RWPE2 (cell line): ENCODE measurements around the gene LONP2.
"Not testable (repeated sequence)": the region's sequence is repeated elsewhere in the genome, so short reads cannot be mapped to it uniquely, and the experiment has no call there.

ENCODE experiments used
- ATAC-seq: fragments of 200-7000 bp; cut with Tn5 transposase; 3 replicates; pipeline ENCODE4 v1.9.1; 2021; ENCODE audit warnings: low read depth
- DNase-seq: peaks from one replicate; pipeline ENCODE4 v3.0.0-alpha.2; 2020; ENCODE audit warnings: low spot score
- H3K27ac ChIP-seq: fragments of 450-650 bp; 2 replicates; pipeline ENCODE4 v1.5.1; 2017; ENCODE audit warnings: mild to moderate bottlenecking; ENCODE audit not compliant: poor library complexity, severe bottlenecking
- H3K27me3 ChIP-seq: fragments of 250-450 bp; sonication (Bioruptor Pico); 2 replicates; pipeline ENCODE4 v1.5.1; 2021; ENCODE audit warnings: mild to moderate bottlenecking, moderate library complexity; ENCODE audit not compliant: insufficient read depth, poor library complexity, severe bottlenecking
- H3K36me3 ChIP-seq: fragments of 250-450 bp; sonication (Bioruptor Pico); 2 replicates; pipeline ENCODE4 v1.5.1; 2020; ENCODE audit warnings: low read depth, mild to moderate bottlenecking, moderate library complexity
- H3K4me1 ChIP-seq: fragments of 250-450 bp; sonication (Bioruptor Pico); 2 replicates; pipeline ENCODE4 v1.5.1; 2021; ENCODE audit warnings: mild to moderate bottlenecking, moderate library complexity; ENCODE audit not compliant: insufficient read depth, poor library complexity, severe bottlenecking
- H3K4me3 ChIP-seq: fragments of 250-450 bp; sonication (Bioruptor Pico); 2 replicates; pipeline ENCODE4 v1.5.1; 2021; ENCODE audit warnings: mild to moderate bottlenecking, moderate library complexity; ENCODE audit not compliant: severe bottlenecking
- H3K9me3 ChIP-seq: fragments of 250-450 bp; sonication (Bioruptor Pico); 2 replicates; pipeline ENCODE4 v1.5.1; 2021; ENCODE audit warnings: mild to moderate bottlenecking, moderate library complexity; ENCODE audit not compliant: severe bottlenecking
- TF ChIP-seq, protein P1 (sequence below): fragments of 450-650 bp; IDR thresholded peaks from one replicate; pipeline ENCODE4 v1.5.1; 2017; ENCODE audit warnings: mild to moderate bottlenecking, moderate library complexity; ENCODE audit not compliant: poor library complexity, severe bottlenecking

The LONP2 gene

DNA sequence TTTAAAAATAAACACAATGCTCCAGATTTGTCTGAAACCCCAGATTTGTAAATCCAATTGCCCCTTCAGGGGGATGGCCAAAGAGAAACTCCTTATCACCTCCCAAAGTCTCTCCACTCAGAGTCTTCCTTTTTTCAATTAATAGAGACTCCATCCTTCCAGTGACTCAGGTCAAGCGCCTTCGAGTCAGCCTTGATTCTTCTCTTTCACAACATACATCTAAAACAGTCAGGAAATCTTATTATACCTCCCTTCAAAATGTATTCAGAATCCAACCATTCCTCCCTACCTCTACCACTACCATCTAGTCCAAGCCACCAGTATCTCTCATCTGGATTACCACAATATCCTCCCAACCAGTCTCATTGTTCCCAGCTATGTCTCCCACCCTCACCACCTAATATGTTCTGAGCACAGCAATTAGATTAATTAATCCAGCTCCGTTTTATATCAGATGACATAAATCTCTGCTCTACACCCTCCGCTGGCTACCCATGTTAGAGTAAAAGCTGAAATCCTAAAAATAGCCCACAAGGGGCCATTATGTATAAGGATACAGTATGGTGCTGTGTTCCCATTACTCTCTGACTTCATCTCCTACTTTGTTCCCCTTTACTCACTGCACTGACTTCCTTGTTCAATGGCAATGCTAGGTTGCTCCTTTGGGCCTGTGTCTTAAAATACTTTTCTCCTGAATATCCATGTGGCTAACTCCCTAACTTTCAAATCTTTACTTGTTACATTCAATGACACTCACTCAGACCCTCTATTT lies 129.3 kb downstream of the LONP2 start:
- TF ChIP-seq, protein P1, sequence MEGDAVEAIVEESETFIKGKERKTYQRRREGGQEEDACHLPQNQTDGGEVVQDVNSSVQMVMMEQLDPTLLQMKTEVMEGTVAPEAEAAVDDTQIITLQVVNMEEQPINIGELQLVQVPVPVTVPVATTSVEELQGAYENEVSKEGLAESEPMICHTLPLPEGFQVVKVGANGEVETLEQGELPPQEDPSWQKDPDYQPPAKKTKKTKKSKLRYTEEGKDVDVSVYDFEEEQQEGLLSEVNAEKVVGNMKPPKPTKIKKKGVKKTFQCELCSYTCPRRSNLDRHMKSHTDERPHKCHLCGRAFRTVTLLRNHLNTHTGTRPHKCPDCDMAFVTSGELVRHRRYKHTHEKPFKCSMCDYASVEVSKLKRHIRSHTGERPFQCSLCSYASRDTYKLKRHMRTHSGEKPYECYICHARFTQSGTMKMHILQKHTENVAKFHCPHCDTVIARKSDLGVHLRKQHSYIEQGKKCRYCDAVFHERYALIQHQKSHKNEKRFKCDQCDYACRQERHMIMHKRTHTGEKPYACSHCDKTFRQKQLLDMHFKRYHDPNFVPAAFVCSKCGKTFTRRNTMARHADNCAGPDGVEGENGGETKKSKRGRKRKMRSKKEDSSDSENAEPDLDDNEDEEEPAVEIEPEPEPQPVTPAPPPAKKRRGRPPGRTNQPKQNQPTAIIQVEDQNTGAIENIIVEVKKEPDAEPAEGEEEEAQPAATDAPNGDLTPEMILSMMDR: no peak
- DNase-seq (no peak), ATAC-seq (peak; percentile 40; the same call in 1 of the 3 replicates)
- no peaks in the 10 kb centered on the region for H3K9me3 ChIP-seq
- no peaks in the 10 kb centered on the region for H3K27me3 ChIP-seq
- H3K4me1 ChIP-seq: peaks cover 38% of the 10 kb centered on the region
- H3K36me3 ChIP-seq: no peaks in the 10 kb centered on the region
- no peak overlapping the region for H3K27ac ChIP-seq
- no peak overlapping the region for H3K4me3 ChIP-seq

DNA sequence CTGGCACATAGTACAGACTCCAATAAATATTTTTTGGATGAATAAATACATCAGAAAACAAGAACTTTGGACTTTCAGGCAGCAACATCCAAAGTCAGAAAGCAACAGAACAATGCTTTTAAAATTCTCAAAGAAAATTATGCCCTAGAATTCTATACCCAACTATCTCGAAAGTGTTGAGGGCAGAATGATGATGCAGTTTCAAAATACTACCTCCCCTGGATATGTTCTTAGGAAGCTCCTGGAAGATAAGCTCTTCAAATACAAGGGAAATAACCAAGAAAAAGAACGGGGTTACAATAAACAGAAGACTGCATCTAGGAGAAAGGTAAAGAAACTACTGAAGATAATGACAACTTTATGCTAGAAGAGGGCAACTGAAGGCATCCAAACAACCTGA lies 130.2 kb downstream of the LONP2 start:
- H3K4me3 ChIP-seq: no peak overlapping the region
- DNase-seq (no peak), ATAC-seq (no peak)
- no peaks in the 10 kb centered on the region for H3K27me3 ChIP-seq
- H3K4me1 ChIP-seq: peaks cover 38% of the 10 kb centered on the region
- no peaks in the 10 kb centered on the region for H3K36me3 ChIP-seq
- no peak overlapping the region for H3K27ac ChIP-seq
- TF ChIP-seq, protein P1: no peak
- no peaks in the 10 kb centered on the region for H3K9me3 ChIP-seq

DNA sequence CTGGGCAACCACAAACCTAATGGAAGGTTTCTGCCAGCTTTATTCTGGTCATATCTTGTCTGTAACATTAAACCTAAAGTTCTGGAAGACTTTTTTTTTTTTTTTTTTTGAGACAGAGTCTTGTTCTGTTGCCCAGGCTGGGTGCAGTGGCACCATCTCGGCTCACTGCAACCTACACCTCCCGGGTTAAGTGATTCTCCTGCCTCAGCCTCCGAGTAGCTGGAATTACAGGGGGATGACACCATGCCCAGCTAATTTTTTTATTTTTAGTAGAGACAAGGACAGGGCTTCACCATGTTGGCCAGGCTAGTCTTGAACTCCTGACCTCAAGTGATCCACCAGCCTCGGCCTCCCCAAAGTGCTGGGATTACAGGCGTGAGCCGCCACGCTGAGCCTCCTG lies 133.2 kb downstream of the LONP2 start:
- DNase-seq, H3K36me3 ChIP-seq, H3K9me3 ChIP-seq, H3K27ac ChIP-seq, H3K4me3 ChIP-seq, H3K27me3 ChIP-seq: not testable (repeated sequence)
- ATAC-seq: 0 out of 3 replicates have a peak, but pooled peaks have one; percentile 45
- H3K4me1 ChIP-seq: peaks cover 26% of the 10 kb centered on the region

DNA sequence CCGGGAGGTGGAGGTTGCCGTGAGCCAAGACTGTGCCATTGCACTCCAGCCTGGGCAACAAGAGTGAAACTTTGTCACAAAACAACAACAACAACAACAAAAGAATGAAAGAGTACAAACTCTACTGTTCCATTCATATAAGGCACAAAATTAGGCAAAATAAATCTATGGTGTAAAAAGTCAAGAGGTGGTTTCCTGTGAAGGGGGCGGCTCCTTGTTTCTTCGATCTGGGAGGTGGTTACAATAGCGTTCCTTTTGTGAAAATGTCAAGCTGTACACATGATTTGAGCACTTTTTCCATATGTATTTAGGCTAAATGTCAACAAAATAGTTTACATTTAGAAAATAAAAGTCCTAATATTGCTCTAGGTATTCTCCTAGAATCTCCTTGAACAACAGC lies 134.2 kb downstream of the LONP2 start:
- Histone ChIP-seq H3K36me3 (0 out of 2 replicates have a peak, but pooled peaks cover 6% of the 10 kb centered on the region), H3K27me3 (no peaks in the 10 kb centered on the region), H3K4me3 (no peak overlapping the region), H3K27ac (no peak overlapping the region), H3K9me3 (no peaks in the 10 kb centered on the region), H3K4me1 (peaks cover 30% of the 10 kb centered on the region)
- TF ChIP-seq, protein P1: no peak
- no peak for DNase-seq
- no peak for ATAC-seq

DNA sequence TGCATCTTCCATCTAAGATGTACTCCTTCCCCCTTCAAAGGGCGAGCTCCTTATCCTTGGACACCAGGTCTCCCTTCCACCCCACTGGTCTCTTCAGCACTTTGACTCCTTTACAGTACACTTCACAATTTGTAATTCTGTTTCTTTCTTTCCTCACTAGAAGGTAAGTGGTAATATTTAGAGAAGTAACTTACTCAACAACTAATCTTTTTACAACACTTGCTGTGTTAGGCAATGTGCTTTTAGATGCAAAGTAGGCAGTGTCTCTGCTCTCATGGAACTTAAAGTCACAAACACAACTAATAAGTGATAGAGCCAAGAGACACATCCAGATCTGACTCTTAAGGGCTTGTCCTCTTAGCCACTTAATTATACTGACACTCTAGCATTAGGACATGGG lies 134.7 kb downstream of the LONP2 start:
- Histone ChIP-seq H3K36me3 (0 out of 2 replicates have a peak, but pooled peaks cover 6% of the 10 kb centered on the region), H3K27me3 (no peaks in the 10 kb centered on the region), H3K4me1 (peaks cover 25% of the 10 kb centered on the region), H3K4me3 (no peak overlapping the region), H3K9me3 (no peaks in the 10 kb centered on the region), H3K27ac (no peak overlapping the region)
- DNase-seq (no peak), ATAC-seq (peak; percentile 33; the same call in 2 of the 3 replicates)
- TF ChIP-seq, protein P1: no peak
